HL-60/S4 treated with retinoic acid at 250 ng/mL for 4 days and 3 days (cell line): Measurements from ENCODE around the gene RGS6.

Experiments
- in situ Hi-C: fragments of 300-500 bp; cut with MboI; formaldehyde crosslinking; loops from 2 replicates; pipeline ENCODE4 v1.7.0; 2022; ENCODE audit warnings: low sequenced_read_pairs

Gene RGS6

DNA sequence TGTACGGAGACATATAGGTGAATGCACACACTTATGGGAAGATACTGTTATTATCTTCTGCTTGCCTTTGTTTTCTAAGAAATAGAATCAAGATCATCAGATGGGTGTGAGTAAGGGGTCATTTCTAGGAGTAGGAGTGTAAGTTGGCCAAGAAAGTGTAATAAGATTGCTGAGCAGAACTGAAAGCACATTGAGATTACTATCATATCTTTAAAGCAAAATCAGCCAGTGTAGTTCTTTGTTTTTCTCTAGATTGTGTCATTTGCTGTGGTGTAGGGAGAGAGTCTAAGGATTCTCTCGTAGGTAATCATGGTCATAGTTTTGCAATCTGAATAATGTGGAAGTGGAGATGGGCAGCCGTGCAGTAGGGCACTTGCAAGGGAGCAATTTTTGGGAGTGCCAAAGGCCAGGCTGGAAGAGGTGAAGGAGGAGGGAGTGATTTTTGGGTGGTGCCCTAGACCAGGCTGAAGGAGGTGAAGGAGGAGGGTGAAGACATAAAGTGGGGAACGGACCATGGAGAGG, 131.6 kb downstream of the RGS6 start:
- in situ Hi-C loops, result no loop called here

- in situ Hi-C loops, result no loop called here
Measured at GRCh38 chr14:72064501-72064900, 132.3 kb downstream of the RGS6 start.

GRCh38 chr14:72070458-72070857, 138.2 kb downstream of the RGS6 start:
- in situ Hi-C loops, result no loop called here

DNA sequence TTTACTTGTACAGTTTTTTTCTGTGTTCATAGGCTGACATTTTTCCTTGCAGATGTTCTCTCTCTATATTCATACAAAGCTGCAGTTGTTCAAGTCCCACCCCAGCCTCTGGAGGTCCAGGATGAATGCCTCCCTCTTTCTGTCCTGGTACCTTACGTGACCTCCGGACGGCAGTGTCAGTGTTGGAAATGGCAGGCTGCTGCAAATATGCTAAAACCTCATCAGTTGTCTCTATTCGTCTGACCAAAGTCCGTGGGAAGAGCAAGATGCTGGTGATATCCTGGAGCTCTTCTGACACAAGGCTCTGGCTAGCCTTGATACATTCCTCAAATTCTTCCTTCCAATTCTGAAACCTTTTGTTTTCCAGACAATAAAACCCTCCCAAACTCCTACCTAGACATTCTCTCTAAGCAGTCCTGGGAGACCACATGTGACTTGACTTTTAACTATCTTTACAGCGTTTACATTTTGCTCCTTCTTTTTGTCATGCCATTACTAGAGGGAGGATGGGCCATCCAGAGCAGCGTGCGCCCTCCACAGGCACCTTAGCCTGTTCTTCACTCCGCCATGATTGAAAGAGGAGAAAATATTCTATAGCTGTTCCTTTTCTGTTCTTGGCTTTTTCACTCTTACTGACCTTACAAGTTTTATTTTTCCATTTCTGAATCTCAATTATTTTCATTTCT, 143.6 kb downstream of the RGS6 start:
- in situ Hi-C loops, result no loop called here

GRCh38 chr14:72081137-72081536, 148.9 kb downstream of the RGS6 start:
- in situ Hi-C loops, result no loop called here

DNA sequence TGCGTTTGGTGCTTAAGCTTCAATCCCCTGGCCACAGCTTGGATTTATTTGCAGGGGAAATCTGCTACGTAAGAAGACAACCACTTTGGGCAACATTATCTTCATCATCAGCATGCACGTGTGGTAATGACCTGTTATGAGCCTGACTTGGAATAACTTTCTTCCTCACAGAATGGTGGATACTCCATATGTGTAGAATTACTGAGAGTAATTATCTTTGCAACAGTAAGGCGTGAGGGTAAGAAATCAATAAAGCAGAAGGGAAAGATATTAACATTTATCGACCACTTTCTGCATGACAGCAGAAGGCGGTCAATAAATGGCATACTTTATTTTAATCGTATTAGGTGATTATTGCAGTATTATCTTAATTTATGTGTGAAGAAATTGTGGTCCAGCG, 152.7 kb downstream of the RGS6 start:
- in situ Hi-C loops, result no loop called here

- in situ Hi-C loops, result no loop called here
Measured at GRCh38 chr14:72089625-72090024, 157.4 kb downstream of the RGS6 start.

- in situ Hi-C loops, result no loop called here
Measured at GRCh38 chr14:72094844-72095582, 162.8 kb downstream of the RGS6 start.

DNA sequence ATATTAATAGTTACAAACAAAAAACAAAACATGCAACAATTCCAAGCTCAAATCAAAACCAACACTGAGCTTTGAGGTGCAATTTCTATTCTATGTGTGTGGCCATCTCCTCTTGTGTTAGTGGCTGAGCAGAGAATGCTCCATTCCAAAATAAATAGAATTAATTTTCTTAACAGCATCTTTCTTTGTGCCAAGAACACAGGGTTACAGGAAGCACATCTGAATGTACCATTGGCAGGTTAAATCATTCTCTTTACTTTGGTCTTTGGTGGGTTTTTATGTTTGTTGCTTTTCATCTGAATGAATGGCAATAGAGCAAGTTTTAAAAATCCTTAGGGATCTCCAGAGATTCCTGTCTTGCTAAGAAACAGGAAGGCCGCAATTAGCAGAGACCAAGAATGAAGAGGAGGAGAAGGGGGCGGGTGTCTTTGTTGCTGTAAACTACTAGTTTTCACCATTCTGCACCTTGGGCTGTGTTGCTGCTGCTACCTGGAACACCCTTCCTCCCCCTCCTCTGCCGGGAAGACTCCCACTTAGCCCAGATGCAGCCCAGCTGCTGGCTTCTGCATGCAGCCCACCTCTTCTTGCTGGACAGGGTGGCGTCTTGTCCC, 165.0 kb downstream of the RGS6 start:
- in situ Hi-C loops, result no loop called here

DNA sequence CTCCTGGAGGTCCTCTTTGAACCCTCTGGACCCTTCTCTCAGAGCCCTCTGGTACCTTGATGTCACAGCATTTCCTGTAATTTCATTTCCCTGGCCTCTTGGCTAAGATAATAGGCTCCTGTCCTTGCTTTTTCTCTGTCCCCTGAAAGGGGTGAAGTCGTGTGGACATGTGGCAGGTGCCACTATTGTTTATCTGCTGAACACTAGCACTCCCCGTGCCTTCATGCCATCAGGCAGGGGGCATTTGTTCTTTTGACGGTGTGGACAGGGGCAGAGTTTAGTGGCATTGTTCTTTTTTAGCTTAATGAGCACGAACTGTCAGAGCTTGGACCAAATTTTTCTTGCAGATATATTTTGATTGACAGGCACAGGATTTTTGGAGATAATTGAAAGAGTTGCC, 166.0 kb downstream of the RGS6 start:
- in situ Hi-C loops, result no loop called here

DNA sequence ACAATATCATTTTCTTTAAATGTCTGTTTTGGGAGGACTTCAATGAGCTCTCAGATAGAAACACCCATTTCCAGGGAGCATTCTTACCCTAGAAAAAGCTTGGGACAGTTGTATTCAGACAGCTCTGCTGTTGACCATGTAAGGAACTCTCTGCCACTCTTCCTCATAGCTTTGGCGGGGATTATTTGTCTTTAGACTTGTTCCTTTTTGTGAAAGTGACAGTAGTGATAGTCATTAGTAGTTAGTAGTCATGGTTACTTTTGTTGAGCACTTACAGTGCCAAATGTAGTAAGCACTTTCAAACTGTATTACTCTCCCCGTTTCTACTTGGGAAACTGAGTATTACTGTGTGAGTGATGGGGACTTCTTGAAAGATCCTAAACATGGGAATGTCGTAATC, 167.3 kb downstream of the RGS6 start:
- in situ Hi-C loops, result no loop called here

DNA sequence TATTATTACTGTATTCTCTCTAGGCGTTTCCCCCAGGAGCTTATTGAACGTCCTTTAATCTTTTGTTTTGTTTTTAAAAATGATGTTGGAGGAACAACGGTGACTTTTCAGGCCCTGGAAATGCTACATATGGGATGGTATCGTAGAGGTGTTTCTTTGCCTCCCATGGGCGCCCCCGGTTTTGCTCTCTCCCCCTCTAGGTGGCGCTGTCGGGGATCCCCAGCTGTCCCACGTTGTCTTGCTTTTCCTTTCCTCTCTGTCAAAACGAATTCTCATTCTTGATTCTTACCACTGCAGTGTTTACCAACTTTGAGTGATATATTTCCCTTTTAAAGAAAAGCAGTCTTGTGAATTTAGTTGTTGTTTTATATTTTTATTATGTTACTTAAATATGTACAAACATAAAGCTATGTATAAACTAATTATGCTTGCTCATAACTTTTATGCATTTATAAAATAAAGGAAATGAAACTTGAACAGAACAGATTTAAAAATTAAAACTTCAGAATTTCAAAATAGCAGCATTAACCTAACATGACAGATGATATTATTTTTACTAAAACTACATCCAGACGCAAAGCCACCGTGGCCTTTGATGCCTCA, 171.9 kb downstream of the RGS6 start:
- in situ Hi-C loops, result no loop called here

DNA sequence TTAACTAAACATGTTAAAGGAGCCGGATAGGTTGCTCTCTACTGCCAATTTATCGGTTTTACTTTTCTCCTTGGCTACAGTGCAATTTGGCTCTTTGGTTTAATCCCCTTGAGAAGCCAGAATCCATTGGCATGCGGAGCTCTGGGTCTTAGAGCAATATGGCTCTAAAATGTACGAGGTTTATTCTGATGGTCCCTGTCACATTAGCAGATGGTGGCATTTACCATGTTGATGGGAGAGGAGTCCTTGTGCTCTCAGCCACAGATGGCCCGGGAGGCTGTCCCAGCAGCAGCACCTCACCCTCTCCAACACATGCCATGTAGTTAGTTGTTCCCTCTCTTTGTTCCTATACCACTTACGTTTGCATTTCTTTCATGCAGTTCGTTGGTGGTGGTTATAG, 179.7 kb downstream of the RGS6 start:
- in situ Hi-C loops, result no loop called here

DNA sequence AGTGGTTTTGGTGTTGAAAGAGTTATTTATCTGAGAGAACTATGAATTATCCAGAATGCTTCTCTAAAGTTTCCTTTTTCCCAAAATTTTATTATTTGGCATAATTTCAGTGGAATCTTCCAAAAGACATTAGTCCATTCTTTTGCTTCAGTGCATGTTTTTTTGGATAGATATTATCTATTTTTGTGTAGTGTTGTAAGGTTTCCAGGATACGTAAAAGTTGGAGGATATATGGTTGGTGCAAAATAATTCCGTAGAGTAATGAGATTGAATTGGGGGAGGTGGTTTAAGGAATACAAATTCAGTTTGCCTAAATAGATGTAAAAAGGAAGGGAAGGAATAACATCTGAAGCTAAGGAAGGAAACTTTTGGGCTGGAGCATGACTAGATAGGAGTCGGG, 186.6 kb downstream of the RGS6 start:
- in situ Hi-C loops, result no loop called here

GRCh38 chr14:72120315-72120714, 188.1 kb downstream of the RGS6 start:
- in situ Hi-C loops, result no loop called here

DNA sequence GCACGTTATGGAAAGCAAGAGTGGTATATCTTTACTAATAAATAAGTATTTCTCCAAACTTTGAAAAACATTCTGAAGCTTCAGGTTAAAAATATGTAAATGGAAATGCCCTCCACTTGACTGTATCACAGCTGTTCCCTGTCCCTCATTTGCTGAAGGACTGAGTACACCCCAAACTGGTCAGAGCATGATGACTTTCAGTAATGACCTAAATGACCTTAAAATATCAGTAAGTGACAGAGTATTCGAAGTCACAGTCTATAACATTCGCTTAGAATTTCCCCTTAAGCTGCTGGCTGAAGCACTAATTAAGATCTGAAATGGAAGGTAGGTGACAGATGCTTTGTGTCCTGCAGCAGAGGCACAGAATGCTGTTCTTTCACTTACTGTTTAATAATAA, 191.5 kb downstream of the RGS6 start:
- in situ Hi-C loops, result no loop called here

GRCh38 chr14:72124171-72124570, 191.9 kb downstream of the RGS6 start:
- in situ Hi-C loops, result no loop called here

GRCh38 chr14:72126091-72126490, 193.9 kb downstream of the RGS6 start:
- in situ Hi-C loops, result no loop called here

- in situ Hi-C loops, result no loop called here
Measured at GRCh38 chr14:72126561-72126960, 194.3 kb downstream of the RGS6 start.

GRCh38 chr14:72128629-72129028, 196.4 kb downstream of the RGS6 start:
- in situ Hi-C loops, result no loop called here

DNA sequence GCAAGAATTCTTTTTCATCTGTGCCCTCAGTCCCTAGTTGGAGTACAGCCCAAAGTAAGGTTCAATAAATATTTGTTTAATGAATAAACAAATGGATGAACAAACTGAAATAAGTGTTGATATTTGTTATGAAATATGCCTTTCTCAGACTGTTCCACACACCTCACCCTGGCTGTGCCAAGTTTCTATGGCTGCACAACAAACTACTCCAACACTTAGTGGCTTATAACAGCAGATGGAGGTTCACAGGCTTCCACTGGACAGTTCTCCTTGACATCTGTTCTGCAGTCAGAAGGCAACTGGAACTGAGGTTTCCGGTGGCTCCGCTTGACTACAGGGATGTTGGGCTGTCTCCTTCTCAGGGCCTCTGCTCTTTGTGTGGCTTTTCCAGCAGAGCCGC, 197.1 kb downstream of the RGS6 start:
- in situ Hi-C loops, result no loop called here

DNA sequence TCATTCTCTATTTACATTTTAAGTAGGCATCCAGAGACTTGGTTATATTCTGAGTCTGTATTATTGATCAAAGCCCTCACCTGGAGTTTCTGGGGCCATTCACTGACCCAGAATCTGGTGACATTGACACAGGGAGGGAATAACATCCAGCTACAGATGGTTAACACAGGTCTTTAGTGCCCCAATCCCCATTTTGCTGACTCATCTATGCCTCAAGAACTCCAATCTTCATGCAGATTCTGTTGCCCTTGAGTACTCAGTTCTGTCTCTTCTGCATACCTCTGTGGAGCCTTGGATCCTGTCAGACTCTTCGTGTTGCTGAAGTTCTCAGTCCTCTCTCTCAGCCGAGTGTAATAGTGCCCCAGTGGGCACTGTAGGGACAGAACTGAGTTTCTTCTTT, 208.9 kb downstream of the RGS6 start:
- in situ Hi-C loops, result no loop called here
